Measurements from ENCODE around the gene SRPX.

SRPX gene

DNA sequence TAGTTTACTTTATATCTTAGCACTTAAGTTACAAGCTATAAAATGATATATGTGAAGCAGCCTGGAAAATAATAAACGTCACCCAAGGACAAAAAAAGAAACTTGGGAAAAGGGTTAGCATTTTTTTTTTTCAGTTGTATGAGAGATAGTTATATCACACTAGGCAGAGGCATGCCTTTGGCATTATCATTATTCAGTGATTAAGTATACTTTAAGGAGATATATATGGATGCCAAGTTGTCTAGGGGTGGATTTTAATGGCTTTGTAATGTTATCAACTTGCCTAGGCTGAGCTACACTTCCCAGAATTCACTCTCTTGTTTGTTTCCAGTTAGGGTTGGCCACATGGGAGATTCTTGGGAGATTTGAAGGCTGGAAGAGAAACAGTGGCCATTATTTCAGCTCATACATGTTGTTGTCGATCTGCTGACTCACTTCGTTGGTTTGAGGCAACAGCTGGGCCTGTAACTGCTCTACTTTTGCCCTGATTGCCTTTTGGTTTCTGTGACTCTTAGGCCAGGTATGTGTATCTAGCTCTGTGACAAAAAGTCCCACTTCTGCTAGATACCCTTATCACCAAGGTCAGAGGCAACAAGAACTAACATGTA lies 11.5 kb upstream of the SRPX start:
- Histone ChIP-seq H3K27me3 (no peaks in the 10 kb centered on the region), H3K27ac (no peak overlapping the region), H3K9me3 (no peaks in the 10 kb centered on the region), H3K4me3 (no peak overlapping the region), H3K36me3 (no peaks in the 10 kb centered on the region), H3K4me1 (peaks cover 0 to 23% (median 3%) of the 10 kb centered on the region in 4 donors)
- TF ChIP-seq, protein P1, sequence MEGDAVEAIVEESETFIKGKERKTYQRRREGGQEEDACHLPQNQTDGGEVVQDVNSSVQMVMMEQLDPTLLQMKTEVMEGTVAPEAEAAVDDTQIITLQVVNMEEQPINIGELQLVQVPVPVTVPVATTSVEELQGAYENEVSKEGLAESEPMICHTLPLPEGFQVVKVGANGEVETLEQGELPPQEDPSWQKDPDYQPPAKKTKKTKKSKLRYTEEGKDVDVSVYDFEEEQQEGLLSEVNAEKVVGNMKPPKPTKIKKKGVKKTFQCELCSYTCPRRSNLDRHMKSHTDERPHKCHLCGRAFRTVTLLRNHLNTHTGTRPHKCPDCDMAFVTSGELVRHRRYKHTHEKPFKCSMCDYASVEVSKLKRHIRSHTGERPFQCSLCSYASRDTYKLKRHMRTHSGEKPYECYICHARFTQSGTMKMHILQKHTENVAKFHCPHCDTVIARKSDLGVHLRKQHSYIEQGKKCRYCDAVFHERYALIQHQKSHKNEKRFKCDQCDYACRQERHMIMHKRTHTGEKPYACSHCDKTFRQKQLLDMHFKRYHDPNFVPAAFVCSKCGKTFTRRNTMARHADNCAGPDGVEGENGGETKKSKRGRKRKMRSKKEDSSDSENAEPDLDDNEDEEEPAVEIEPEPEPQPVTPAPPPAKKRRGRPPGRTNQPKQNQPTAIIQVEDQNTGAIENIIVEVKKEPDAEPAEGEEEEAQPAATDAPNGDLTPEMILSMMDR (IDR thresholded peaks at IDR 0.05): no peak
- intact Hi-C loops (cut with DNase I; ENCODE audit: low total_unique reads): no loop called here
- DNase-seq: no peak

DNA sequence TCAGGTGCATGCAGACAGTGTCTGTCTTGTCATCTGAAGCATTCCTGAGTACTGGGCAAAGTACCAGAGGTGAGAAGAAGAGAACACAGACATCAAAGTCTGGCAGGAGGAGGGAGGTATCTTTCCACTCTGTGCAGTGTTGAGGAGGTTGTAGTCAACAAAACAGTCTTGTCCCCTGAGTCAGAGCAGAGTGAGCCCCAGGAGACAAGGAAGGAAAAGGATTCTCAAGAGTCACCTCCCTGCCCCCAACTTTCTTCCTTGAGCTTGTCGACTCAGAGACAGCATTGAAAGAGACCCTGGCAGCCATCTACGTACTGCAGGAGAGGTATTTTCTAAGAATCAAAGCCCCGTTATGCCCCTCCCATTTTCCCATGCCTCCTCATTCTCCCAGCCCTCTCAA lies 4.4 kb upstream of the SRPX start:
- Histone ChIP-seq H3K4me1 (peaks cover 0 to 3% (median 0%) of the 10 kb centered on the region in 4 donors), H3K4me3 (no peak overlapping the region), H3K27me3 (no peaks in the 10 kb centered on the region), H3K9me3 (no peaks in the 10 kb centered on the region), H3K27ac (no peak overlapping the region), H3K36me3 (no peaks in the 10 kb centered on the region)
- intact Hi-C loops (cut with DNase I; ENCODE audit: low total_unique reads): no loop called here
- TF ChIP-seq, protein P1 (IDR thresholded peaks at IDR 0.05): no peak
- no peak for DNase-seq

- H3K36me3 ChIP-seq: no peaks in the 10 kb centered on the region
- H3K27me3 ChIP-seq: no peaks in the 10 kb centered on the region
- DNase-seq: no peak
- H3K27ac ChIP-seq: no peak overlapping the region
- intact Hi-C loops (cut with DNase I; ENCODE audit: low total_unique reads): no loop called here
- H3K4me3 ChIP-seq: no peak overlapping the region
- TF ChIP-seq, protein P1 (IDR thresholded peaks at IDR 0.05): no peak
- no peaks in the 10 kb centered on the region for H3K9me3 ChIP-seq
- peaks cover 0 to 8% (median 0%) of the 10 kb centered on the region in 4 donors for H3K4me1 ChIP-seq
Observed at GRCh38 chrX:38224160-38224559, 3.5 kb upstream of the SRPX start.

GRCh38 chrX:38221391-38221929 lies 789 bp upstream of the SRPX start:
- intact Hi-C loops (cut with DNase I; ENCODE audit: low total_unique reads): no loop called here
- peak overlapping the region; percentile 52 to 64 for H3K4me3 ChIP-seq
- TF ChIP-seq, protein P1 (IDR thresholded peaks at IDR 0.05): no peak
- H3K27ac ChIP-seq: no peak overlapping the region
- DNase-seq: no peak
- no peaks in the 10 kb centered on the region for H3K27me3 ChIP-seq
- H3K36me3 ChIP-seq: no peaks in the 10 kb centered on the region
- no peaks in the 10 kb centered on the region for H3K9me3 ChIP-seq
- peaks cover 0 to 8% (median 0%) of the 10 kb centered on the region in 4 donors for H3K4me1 ChIP-seq

DNA sequence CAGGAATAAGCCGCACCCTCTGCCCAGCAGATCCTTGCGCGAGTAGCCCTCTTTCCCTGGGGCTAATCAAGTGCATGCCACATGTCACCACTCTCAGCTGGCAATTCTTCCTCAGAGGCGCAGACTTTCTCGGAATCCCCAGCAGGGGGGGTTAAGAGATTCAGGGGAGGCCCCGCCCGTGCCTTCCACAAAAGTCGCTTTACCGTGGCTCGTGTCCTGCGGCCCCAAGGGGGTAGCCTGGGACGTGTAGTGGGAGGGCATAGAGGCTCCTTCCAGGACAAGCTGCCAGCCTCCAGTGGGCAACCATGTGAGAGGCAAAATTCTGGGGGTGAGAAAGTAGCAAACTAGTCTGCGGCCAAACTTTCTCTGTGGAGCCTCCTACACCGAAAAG lies 652 bp downstream of the SRPX start:
- peak; percentile 34 to 73 for DNase-seq
- H3K4me1 ChIP-seq: peaks cover 0 to 8% (median 0%) of the 10 kb centered on the region in 4 donors
- intact Hi-C loops (cut with DNase I; ENCODE audit: low total_unique reads): no loop called here
- H3K27me3 ChIP-seq: no peaks in the 10 kb centered on the region
- peak overlapping the region; percentile 52 to 64 for H3K4me3 ChIP-seq
- H3K9me3 ChIP-seq: no peaks in the 10 kb centered on the region
- H3K36me3 ChIP-seq: no peaks in the 10 kb centered on the region
- peak overlapping the region in 1 of 2 donors; percentile 37 for H3K27ac ChIP-seq
- TF ChIP-seq, protein P1 (IDR thresholded peaks at IDR 0.05): peak; percentile 26 to 28

Data from tibial artery (tissue), 4 donors.